NCI-H1105 treated with DMSO at 0.1 percent for 48 hours (cell line): ENCODE results near the gene ANKRD26.
"Not testable (repeated sequence)": the region's sequence is repeated elsewhere in the genome, so short reads cannot be mapped to it uniquely, and the experiment has no call there.

Experiments used
- DNase-seq: peaks from one replicate; lab custom pipeline; 2025; lab: John Stamatoyannopoulos, UW

ANKRD26 gene

DNA sequence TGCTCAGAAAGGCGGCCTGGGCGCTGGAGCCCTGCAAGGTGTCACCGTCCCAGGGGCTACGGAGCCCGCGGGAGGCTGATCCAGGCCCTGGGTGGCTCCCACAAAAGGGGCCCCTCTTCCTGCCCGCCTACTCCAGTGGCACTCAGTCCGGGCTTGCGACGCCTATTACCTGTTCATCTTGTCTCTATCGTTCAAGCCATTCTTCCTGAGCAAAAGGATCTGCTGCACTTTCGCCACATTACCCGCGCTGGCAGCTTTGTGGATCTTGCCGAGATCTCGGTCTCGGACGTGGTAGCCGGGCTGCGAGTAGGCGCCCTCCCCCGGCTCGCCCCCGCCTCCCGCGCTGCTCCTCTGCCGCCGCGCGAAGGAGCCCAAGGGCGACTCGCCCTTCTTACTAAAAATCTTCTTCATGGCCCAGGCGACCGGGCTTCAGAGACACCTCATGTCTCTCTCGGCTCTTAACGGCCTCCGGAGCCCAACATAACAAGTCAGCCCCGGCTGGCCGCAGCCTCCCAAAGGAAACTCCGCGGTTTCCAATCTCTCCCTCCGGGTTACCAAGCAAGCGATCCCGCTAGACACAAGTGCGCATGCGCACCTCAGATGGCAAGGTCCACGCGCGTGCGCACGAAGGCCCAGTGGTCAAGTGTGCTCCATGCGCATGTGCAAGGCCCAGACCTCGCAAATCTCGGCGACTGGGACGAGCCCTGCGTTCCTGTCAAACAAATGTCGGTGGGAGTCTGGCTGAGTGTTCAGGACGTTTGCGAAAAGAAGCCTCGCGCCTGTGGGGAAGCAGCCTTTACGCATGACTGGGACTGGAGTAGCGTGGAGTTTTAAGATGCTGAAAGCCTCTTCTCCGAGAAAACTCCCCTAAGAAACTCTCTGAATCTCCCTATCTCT lies at the start of gene ANKRD26:
Gene ANKRD26, minus strand, starts transcription at position 579 of the 897 bp plus-strand sequence. Its CDS starts 168 bp downstream, at position 411.
- peak; percentile 87 for DNase-seq

DNA sequence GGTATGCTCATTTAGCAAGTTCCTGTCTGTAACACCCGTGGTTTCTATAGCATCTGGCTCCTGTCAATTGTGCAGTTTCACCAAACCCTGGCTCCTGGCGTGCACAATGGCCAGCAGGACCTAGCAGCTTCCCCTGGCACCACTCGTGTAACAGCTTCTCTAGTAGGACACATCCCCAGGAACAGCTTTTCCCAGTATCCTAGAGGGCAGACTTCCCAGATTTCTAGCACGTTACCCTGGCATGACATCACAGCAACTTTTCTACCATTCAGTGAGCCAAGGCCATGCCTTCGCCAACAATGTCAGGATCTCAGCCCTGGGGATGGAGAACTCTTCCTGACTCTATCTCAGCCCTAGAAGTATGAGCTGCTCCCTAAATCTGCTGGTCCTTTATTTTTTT lies 47.4 kb upstream of the ANKRD26 start:
- no peak for DNase-seq

DNA sequence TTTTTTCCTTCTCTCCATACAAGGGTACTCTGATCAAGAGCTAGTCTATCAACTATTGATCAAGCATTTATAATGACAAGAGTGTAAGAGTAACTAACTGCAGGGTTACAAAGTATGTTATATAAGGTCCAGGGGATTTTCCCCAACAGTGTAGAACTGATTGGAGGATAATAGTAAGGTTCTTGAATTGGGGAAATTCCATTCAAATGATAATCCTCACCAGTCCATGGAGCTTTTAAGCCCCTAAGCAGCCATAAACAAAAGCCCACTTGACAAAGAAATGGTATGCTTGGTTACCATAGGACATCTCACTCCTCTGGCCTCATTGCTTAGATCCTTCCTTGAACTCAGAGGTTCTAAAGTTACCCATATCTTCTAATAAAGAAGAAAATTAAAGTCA lies 45.6 kb upstream of the ANKRD26 start:
- DNase-seq: no peak

DNA sequence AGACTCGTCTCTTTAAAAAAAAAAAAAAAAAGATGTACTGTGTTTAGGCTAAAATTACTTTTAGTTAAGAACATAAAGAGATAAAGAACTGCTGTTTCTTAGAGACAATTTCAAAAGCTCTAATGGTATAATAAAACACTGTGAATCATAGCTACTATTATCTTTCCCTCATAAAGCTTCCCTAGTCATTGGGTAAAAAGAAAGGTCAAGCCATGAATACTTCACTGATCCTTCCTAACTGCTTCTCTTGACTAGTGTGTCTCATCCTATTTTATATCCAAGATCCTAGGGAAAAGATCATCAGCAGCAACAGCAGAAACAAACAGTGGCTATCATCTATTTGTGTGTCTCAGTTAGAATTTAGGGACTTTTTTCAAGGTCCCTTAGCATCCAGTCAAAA lies 43.4 kb upstream of the ANKRD26 start:
- no peak for DNase-seq

DNA sequence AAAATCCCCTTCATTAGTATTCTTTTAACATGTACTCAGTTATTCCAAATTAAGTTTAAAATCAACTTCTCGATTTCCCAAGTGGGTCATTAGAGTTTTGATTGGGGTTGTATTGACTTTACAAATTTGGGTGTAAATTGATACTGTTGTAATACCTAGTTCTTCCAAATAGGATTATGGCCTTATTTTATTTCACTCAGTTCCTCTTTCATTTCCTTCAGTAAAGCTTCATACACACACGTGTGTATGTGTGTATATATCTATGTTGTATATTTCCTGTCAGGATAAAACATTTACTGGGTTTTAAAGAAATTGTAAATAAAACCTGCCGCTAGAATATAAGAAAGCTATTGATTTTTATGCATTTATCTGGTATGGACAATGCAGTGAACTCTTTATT lies 38.0 kb upstream of the ANKRD26 start:
- DNase-seq: no peak

DNA sequence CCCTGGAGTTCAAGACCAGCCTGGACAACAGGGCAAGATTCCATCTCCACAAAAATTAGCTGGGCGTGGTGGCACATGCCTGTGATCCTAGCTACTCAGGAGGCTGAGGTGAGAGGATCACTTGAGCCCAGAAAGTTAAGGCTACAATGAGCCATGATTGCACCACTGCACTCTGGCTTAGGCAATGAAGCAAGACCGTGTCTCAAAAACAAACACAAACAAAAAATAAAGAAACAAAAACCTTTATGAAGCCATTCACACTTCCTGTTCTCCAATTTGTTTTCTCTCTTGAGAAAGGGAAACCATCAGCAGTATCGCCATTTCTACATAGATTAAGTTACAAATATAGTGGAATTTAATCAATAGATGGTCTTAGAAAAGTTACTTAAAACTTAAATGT lies 34.1 kb upstream of the ANKRD26 start:
- no peak for DNase-seq

DNA sequence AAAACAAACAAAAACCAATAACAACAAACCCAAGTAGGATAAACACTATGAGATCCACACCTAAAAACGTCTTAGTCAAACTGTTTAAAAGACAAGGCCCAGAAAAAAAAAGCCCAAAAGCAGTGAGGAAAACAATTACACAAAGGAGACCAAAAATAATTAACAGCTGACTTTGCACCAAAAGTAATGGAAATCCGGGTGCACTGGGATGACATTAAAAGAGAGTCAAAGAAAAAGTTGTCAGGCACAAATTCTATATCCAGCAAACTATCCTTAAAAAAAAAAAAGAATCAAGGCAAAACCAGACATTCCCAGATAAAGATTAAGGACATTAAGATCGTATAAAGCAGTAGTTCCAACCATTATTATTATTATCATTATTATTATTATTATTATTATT lies 7.9 kb upstream of the ANKRD26 start:
- no peak for DNase-seq

DNA sequence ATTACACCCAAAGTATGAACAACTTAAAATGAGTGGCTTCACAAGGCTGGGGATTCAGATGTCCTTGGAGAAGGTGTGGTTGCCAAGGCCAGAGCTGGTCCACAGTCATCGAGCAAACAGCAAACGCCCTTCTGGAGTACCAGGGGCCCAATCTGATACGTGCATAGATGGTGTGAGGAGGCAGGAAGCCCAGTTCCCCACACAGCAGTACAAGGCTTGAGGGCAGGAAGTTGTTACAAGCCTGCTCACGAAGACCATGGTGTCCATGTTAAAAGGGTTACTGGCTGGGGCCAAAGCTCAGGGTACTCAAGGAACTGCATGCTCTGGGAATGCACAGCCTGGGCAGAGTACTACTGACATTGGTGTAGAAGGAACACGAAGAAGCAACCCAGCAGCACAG lies 4.6 kb upstream of the ANKRD26 start:
- DNase-seq: no peak

DNA sequence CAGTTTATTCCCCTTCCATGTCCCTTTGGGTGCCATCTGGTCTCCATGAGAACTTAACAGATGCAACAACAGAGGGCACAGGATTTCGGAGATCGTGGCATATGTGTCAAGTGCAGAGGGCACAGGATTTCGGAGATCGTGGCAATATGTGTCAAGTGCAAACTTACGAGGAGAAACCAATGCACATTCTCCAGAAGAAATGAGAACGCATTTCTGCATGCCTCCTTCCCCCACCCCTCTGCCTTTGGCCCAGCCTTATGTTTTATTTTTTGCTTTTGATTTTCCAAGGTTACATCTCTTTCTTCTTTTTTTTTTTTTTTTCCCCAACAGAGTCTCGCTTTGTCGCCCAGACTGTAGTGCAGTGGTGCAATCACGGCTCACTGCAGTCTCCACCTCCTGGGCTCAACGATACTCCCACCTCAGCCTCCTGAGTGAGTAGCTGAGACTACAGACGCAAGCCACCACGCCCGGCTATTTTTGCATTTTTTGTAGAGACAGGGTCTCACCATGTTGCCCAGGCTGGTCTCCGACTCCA lies 586 bp upstream of the ANKRD26 start:
- no peak for DNase-seq

DNA sequence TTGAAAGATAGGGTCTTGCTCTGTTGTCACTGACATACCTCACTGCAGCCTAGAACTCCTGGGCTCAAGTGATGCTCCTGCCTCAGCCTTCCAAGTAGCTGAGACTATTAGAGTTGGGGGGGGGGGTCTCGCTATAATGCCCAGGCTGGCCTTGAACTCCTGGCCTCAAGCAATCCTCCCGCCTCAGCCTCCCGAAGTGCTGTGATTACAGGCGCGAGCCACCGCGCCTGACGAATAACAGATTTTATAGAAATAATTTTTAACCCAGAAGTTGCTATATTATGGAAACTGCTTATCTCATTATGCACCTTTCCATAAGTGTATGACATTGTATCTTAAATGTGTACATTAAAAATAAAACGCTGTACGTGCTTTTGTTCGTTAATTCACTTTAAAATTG lies 846 bp downstream of the ANKRD26 start:
- DNase-seq: no peak

DNA sequence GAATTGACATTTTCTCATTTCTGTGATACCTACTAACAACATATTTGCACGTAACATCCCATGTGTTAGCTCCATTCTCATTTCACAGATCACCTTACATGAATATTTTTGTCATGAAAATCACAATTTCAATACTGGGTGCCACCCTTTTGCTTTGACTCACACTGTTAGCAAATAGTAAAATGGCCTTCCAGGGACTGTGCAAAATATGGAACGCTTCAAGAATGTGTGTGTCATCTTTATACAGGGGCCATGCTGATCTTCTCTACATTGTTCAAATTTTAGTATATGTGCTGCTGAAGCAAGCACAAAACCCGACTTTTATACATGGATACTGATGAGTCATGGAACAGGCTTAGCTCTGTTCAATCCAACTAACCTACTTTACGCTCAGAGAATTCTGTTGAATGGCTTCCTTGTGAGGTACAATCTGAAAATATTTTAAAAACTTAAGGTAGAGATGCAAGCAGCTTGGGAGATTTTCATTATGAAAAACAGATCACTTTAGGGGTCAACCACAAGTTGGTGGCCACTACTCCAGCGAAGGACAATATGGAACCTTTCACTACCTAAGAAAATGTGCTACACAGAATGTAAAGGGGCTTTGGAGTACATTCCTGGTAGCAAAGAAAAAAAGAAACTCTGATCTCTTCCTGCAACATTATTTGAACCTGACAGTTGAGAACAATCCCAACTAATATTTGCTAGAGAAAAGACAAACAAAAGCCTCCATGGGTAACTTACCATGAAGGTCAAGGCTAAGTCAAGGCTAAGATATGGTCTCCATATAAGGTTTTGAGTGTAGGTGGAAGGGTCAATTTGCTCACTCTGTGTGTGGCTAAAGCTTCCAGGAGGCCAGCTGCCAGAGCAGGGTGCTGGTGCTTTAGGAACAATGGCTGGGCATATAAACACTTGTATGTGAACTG lies 11.9 kb downstream of the ANKRD26 start:
- no peak for DNase-seq

DNA sequence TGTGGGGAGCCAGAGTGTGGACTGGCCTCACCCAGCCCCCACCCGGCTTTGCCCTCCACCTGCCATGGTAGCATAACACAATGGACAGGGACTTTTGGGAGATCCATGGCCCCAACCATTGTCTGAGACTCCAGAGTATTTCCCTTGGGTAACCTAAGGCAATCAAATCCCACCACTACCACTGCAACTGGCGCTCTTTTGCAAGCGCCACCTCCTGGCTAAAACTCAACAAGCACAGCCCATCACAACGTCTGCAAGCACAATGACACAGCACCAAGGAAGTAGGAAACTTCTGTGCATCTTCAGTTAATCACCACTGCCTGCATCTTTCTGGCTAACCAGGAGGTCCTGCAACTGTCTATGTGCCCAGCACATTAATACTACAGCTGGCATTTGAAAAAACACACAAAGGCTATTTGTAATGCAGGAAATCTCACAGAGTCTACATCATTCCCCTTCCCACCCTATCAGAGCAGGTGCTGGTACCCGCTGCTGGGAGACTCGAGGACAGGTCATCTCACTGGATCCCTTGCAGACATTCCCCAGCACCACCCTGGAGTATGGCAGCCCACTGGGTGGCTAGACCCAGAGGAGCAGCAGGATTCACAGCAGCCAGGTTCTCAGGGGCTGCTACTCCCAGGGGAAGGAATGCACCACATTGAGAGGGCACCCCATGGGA lies 27.7 kb downstream of the ANKRD26 start:
- DNase-seq: no peak

DNA sequence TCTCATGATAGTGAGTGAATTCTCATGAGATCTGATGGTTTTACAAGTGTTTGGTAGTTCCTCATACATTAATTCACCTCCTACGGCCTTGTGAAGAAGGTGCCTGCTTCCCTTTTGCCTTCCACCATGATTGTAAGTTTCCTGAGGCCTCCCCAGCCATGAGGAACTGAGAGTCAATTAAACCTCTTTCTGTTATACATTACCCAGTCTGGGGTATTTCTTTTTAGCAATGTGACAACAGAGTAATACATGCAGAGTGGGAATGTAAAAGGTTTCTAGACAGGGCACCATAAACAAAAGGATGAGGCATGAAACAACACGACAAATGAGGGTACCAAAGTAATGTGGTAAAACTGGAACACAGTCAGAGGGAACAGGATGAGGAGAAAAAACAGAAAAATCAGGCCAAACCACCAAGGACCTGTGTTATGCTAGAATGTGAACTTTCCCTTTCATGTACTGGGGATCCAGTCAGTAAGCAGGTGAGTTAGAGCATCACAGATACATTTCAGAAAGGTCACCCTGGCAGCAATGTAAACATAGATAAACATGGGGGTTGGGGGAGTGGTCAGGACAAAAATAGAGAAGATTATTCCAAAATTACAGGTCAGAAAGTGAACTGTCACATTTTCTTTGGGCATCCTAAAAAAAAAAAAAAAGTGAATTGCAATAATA lies 31.9 kb downstream of the ANKRD26 start:
- no peak for DNase-seq

DNA sequence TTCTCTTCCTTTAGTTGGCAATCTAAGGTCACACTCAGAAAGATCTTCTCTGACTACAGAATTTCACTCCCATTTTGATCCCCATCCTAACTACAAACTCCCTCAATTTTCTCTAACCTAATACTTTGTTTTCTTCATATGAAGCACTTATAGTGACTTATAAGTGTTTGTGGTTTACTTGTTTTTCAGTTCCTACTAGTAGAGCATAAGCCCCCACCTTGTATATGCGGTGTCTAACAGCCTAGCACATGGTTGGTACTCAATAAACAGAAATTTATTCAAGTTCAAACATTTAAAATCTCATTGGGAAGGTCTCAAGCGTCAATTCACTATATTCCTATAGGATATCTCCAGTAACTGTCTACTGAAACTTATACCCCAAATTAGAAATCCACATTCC lies 35.2 kb downstream of the ANKRD26 start:
- no peak for DNase-seq

DNA sequence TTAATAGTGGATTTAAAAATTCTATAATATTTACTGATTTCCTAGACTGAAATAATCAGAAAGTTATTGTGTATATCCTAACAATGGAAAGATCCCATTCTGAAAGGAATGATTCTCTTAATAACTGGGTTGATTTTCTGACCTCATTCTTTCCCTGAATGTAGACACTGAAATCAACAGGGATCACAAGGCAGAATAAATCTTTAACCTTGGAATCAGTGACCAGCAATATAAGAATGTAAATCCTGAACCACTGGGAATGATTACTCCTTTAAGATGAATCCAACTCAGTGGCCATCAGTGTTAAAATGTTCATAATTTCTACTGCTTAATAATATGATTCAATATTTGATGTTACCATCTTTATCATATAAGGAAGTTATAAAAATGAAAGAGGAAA lies 47.6 kb downstream of the ANKRD26 start:
- no peak for DNase-seq

DNA sequence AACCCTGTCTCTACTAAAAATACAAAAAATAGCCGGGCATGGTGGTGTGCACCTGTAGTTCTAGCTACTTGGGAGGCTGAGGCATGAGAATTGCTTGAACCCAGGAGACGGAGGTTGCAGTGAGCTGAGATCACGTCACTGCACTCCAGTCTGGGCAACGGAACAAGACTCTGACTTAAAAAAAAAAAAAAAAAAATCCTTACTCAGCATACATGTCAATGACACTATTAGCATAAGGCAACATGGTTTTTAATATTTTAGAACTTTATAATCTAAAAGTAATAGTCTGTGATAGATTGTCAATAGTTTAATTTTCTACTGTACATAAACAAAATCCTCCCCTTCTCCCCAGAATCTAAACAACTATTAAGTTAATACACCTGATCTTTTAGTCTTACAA lies 55.0 kb downstream of the ANKRD26 start:
- DNase-seq: not testable (repeated sequence)

DNA sequence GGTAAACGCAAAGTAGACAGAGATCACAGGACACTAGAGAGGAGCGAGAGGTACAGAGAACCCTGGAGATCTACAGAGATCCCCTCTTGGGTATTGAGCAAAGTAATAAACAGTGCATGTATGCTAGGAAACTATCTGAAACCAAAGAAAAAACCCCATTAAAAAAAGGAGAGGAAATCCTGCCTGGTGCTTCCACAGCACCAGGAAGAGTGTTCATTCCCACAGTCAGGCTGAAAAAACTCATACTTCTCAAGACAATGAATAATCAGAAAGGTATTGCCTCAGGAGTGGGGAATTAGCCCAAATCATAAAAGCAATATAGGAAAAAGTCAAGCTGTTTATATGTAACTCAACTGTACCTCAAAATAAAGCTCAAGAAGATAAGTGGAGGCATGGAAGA lies 59.1 kb downstream of the ANKRD26 start:
- no peak for DNase-seq

DNA sequence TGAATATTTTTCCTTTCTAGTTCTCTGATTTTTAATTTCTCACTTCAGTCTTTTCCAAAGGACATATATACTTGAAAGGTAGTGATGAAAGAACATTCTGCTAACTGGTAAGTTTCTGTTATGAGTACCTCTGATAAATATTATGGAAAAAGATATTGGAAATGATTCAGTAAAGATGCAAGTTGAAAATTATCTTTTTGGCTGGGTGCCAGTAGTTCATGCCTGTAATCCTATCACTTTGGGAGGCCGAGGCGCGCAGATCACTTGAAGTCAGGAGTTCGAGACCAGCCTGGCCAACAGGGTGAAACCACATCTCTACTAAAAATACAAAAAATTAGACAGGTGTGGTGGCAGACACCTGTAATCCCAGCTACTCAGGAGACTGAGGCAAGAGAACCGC lies 62.1 kb downstream of the ANKRD26 start:
- no peak for DNase-seq

DNA sequence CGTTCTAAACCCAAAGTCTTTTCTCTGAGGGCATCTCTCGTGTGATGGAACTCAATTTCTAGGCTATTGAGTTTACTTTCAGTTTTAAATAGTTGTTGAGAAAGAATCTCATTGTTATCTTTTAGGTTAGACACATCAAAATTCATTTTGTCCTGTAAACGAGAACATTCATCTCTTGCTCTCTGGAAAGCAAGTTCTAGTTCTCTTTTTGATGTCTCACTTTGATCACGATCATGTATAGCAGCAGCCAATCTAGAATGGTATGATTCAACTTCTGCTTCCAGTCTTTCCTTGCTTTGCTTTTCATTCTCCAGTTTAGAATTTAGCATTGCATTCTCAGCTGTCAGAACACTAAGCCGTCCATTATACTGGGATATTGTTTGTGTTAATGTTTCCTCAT lies 65.1 kb downstream of the ANKRD26 start:
- no peak for DNase-seq

DNA sequence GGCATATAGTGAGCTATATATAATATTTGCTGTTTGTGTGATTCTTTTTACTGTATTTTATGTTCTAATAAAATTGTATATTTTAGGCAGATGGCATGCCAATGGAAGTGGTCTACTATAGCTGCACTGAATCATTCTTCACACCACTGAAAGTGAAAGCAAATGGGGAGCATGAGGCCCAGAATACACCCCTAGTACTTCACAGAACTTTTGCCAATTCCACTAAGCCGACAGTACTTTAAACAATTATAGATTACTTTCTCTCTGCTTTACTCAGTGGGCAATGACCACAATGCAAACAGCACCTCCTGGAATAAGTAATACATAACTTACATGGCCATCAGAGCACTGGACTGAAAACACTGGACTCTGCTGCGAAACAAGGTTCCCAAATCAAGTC lies 70.2 kb downstream of the ANKRD26 start:
- no peak for DNase-seq

DNA sequence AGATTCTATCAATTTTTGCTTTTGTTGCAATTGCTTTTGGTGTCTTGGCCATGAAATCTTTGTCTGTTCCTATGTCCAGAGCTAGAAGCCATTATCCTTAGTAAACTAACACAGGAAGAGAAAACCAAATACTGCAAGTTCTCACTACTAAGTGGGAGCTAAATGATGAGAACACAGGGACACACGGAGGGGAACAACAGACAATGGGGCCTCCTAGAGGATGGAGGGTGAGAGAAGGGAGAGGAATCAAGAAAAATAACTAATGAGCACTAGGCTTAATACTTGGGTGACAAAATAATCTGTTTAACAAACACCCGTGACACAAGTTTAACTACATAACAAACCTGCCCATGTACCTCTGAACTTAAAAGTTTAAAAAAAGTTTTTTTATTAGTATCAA lies 78.2 kb downstream of the ANKRD26 start:
- no peak for DNase-seq

DNA sequence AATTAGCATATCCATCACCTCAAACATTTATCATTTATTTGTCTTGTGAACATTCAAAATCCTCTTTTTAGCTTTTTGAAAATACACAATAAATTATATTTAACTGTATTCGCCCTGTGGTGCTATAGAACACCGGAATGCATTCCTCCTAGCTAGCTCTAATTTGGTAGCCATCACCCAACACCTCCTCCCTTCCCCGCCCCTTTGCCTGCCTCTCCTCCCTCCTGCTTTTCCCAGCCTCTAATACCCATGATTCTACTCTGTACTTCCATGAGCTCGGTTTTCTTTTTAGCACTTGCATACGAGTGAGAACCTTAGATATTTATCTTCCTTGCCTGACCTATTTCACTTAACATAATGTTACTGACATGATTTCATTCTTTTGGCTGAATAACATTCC lies 80.1 kb downstream of the ANKRD26 start:
- no peak for DNase-seq
